Fibroblast of lung (primary cell): ENCODE measurements around the gene PAGE2. TPM values are rescaled to one million over a fixed set of nuclear protein-coding genes. Genes with fewer than 3 reads are reported as not detected.

Source experiments
- DNase-seq, 2 donors: peaks; one replicate each; pipeline versions ENCODE4 v3.0.0 to v3.0.0-alpha.2; 2010; ENCODE audit warnings: low read depth in 2 of 2
- H2AFZ ChIP-seq: 2 replicates; pipeline ENCODE4 v1.5.1; 2012; ENCODE audit warnings: low read length, control low read depth, inconsistent platforms
- H3K27ac ChIP-seq: 2 replicates; pipeline ENCODE4 v1.5.1; 2011; ENCODE audit warnings: low read length, control low read depth; ENCODE audit not compliant: insufficient read depth
- H3K27me3 ChIP-seq: 2 replicates; pipeline ENCODE4 v1.5.1; 2011; ENCODE audit warnings: mild to moderate bottlenecking, low read length; ENCODE audit not compliant: control insufficient read depth, insufficient read depth
- H3K36me3 ChIP-seq: 2 replicates; pipeline ENCODE4 v1.5.1; 2011; ENCODE audit warnings: low read length; ENCODE audit not compliant: control insufficient read depth, insufficient read depth
- H3K4me1 ChIP-seq: 2 replicates; pipeline ENCODE4 v1.5.1; 2011; ENCODE audit warnings: low read length; ENCODE audit not compliant: control insufficient read depth, insufficient read depth; ENCODE audit errors: extremely low read depth
- H3K4me2 ChIP-seq: 2 replicates; pipeline ENCODE4 v1.5.1; 2011; ENCODE audit warnings: low read length, control low read depth; ENCODE audit not compliant: insufficient read depth; ENCODE audit errors: extremely low read depth
- H3K4me3 ChIP-seq, 4 experiments: fragments of 200-600 bp in 1 of 4; sonication (generic) in 1 of 4; replicated peaks in 1 of 4; 2 replicates each; pipeline ENCODE4 v1.5.1; 2011 to 2016; ENCODE audit warnings: low read length in 4 of 4, low read depth in 3 of 4, mild to moderate bottlenecking in 3 of 4, control low read depth in 2 of 4, inconsistent platforms in 1 of 4, mixed read lengths in 1 of 4; ENCODE audit not compliant: insufficient read depth in 1 of 4; ENCODE audit errors: control extremely low read depth in 1 of 4
- H3K79me2 ChIP-seq: 2 replicates; pipeline ENCODE4 v1.5.1; 2012; ENCODE audit warnings: mild to moderate bottlenecking, low read length, inconsistent platforms; ENCODE audit not compliant: control insufficient read depth, insufficient read depth
- H3K9ac ChIP-seq: 2 replicates; pipeline ENCODE4 v1.5.1; 2011; ENCODE audit warnings: mild to moderate bottlenecking, low read length, control low read depth; ENCODE audit not compliant: insufficient read depth
- H3K9me3 ChIP-seq: 2 replicates; pipeline ENCODE4 v1.5.1; 2012; ENCODE audit warnings: low read depth, low read length; ENCODE audit not compliant: control insufficient read depth, insufficient read depth
- H4K20me1 ChIP-seq: 2 replicates; pipeline ENCODE4 v1.5.1; 2011; ENCODE audit warnings: low read length; ENCODE audit not compliant: control insufficient read depth, insufficient read depth; ENCODE audit errors: extremely low read depth
- CTCF ChIP-seq, 2 donors: IDR thresholded peaks in 1 of 2; conservative IDR thresholded peaks in 1 of 2; 1 replicate in 1 of 2; 2 replicates in 1 of 2; pipeline ENCODE4 v1.5.1; 2011 to 2012; ENCODE audit warnings: low read length in 2 of 2, control low read depth in 1 of 2, inconsistent platforms in 1 of 2, low read depth in 1 of 2, mild to moderate bottlenecking in 1 of 2
- EZH2 ChIP-seq: IDR thresholded peaks from 2 replicates; pipeline ENCODE4 v1.5.1; 2012; ENCODE audit warnings: low read length, control low read depth, mild to moderate bottlenecking; ENCODE audit errors: missing control alignments
- polyA plus RNA-seq, 2 donors: library from polyadenylated mRNA; depleted of rRNA in 1 of 2; stranded (reverse) in 1 of 2; unstranded in 1 of 2; fragments of >200 nt; gene quantifications; 2 replicates each; pipeline ENCODE4 v1.2.1, GENCODE V29; 2011 to 2012; ENCODE audit warnings: missing spikeins in 1 of 2
- total RNA-seq: library from RNA; depleted of rRNA; stranded (reverse); fragments of >200 nt; gene quantifications from 2 replicates; pipeline ENCODE4 v1.2.1, GENCODE V29; 2014

Gene PAGE2
- total and polyA plus RNA-seq, 2 donors (not counting 1 experiment from before 2014, with no cell fraction given), result not detected

GRCh38 chrX:55129361-55129760, 40.5 kb downstream of the PAGE2 start:
- no peaks in the 10 kb centered on the region for H3K9me3 ChIP-seq
- H3K9ac ChIP-seq, result no peak overlapping the region
- H4K20me1 ChIP-seq, result no peaks in the 10 kb centered on the region
- no peaks in the 10 kb centered on the region for H3K27me3 ChIP-seq
- no peak overlapping the region for H2AFZ ChIP-seq
- no peak overlapping the region for H3K27ac ChIP-seq
- H3K4me3 ChIP-seq, result no peak overlapping the region
- DNase-seq, result no peak
- TF ChIP-seq CTCF (conservative IDR thresholded peaks at IDR 0.05 in 1 of 2, IDR thresholded peaks at IDR 0.05 in 1 of 2; ENCODE audit: low read depth in 1 of 2, low read length in 2 of 2), result no peak
- TF ChIP-seq EZH2, result no peak
- no peaks in the 10 kb centered on the region for H3K36me3 ChIP-seq
- no peak overlapping the region for H3K4me2 ChIP-seq
- H3K79me2 ChIP-seq, result no peaks in the 10 kb centered on the region
- H3K4me1 ChIP-seq, result no peaks in the 10 kb centered on the region

- Histone ChIP-seq H3K79me2 (no peaks in the 10 kb centered on the region), H4K20me1 (no peaks in the 10 kb centered on the region), H3K9me3 (no peaks in the 10 kb centered on the region), H3K27ac (no peak overlapping the region), H3K4me2 (no peak overlapping the region), H3K9ac (no peak overlapping the region), H3K4me1 (no peaks in the 10 kb centered on the region), H2AFZ (no peak overlapping the region), H3K36me3 (no peaks in the 10 kb centered on the region), H3K4me3 (no peak overlapping the region), H3K27me3 (no peaks in the 10 kb centered on the region)
- no peak for DNase-seq
- TF ChIP-seq CTCF (conservative IDR thresholded peaks at IDR 0.05 in 1 of 2, IDR thresholded peaks at IDR 0.05 in 1 of 2; ENCODE audit: low read depth in 1 of 2, low read length in 2 of 2), result no peak
- TF ChIP-seq EZH2, result no peak
Measured at GRCh38 chrX:55130481-55130880, 41.7 kb downstream of the PAGE2 start.

- H3K4me2 ChIP-seq, result no peak overlapping the region
- H2AFZ ChIP-seq, result no peak overlapping the region
- H3K27ac ChIP-seq, result no peak overlapping the region
- H3K27me3 ChIP-seq, result no peaks in the 10 kb centered on the region
- H4K20me1 ChIP-seq, result no peaks in the 10 kb centered on the region
- H3K9ac ChIP-seq, result no peak overlapping the region
- no peak for DNase-seq
- H3K36me3 ChIP-seq, result no peaks in the 10 kb centered on the region
- no peak overlapping the region for H3K4me3 ChIP-seq
- H3K79me2 ChIP-seq, result no peaks in the 10 kb centered on the region
- no peaks in the 10 kb centered on the region for H3K4me1 ChIP-seq
- no peak for TF ChIP-seq EZH2
- TF ChIP-seq CTCF (conservative IDR thresholded peaks at IDR 0.05 in 1 of 2, IDR thresholded peaks at IDR 0.05 in 1 of 2; ENCODE audit: low read depth in 1 of 2, low read length in 2 of 2), result no peak
- H3K9me3 ChIP-seq, result no peaks in the 10 kb centered on the region
Measured at GRCh38 chrX:55132416-55132815, 43.6 kb downstream of the PAGE2 start.
